Thoracic aorta (tissue), 2 donors: ENCODE data around the gene GAS2L3. TPM values are rescaled to one million over a fixed set of nuclear protein-coding genes. Genes with fewer than 3 reads are reported as not detected.
"Not testable (repeated sequence)": the region's sequence is repeated elsewhere in the genome, so short reads cannot be mapped to it uniquely, and the experiment has no call there.

Source experiments
- ATAC-seq: fragments of 150-250 bp; one replicate; pipeline ENCODE4 v1.8.0; 2017; ENCODE audit warnings: low read depth; ENCODE audit not compliant: insufficient number of reproducible peaks, low FRiP score
- DNase-seq: peaks from one replicate; pipeline ENCODE4 v3.0.0-alpha.2; 2020; ENCODE audit warnings: low spot score
- H3K27ac ChIP-seq, 2 donors: fragments of 200-600 bp; sonication (generic); 1 replicate in 1 of 2; 2 replicates in 1 of 2; pipeline ENCODE4 v1.5.1; 2016; ENCODE audit warnings: mild to moderate bottlenecking in 2 of 2, moderate library complexity in 2 of 2
- H3K27me3 ChIP-seq: fragments of 200-600 bp; sonication (generic); replicated peaks from 2 replicates; pipeline ENCODE4 v1.6.0; 2016; ENCODE audit warnings: mild to moderate bottlenecking; ENCODE audit not compliant: insufficient read depth
- H3K36me3 ChIP-seq: fragments of 200-600 bp; sonication (generic); one replicate; pipeline ENCODE4 v1.5.1; 2016
- H3K4me1 ChIP-seq, 2 donors: fragments of 200-600 bp; sonication (generic); 1 replicate in 1 of 2; 2 replicates in 1 of 2; pipeline versions ENCODE4 v1.5.1 to v1.6.0; 2016; ENCODE audit warnings: low read depth in 2 of 2, mild to moderate bottlenecking in 1 of 2; ENCODE audit not compliant: control insufficient read depth in 1 of 2
- H3K4me3 ChIP-seq: fragments of 200-600 bp; sonication (generic); 2 replicates; pipeline ENCODE4 v1.5.1; 2016; ENCODE audit warnings: mild to moderate bottlenecking
- H3K9me3 ChIP-seq: fragments of 200-600 bp; sonication (generic); 2 replicates; pipeline ENCODE4 v1.5.1; 2016
- CTCF ChIP-seq: fragments of 200-600 bp; sonication (generic); IDR thresholded peaks from one replicate; pipeline ENCODE4 v1.5.1; 2019; ENCODE audit warnings: antibody characterized with exemption
- total RNA-seq, 2 donors: library from RNA; depleted of rRNA; stranded (reverse); fragments of >200 nt; gene quantifications; one replicate each; pipeline versions ENCODE4 v1.1.0 to v1.2.3, GENCODE V29; 2016

The GAS2L3 gene
- total RNA-seq, 2 donors from 2014 or later = 9.3 to 12.8 TPM

- no peak for TF ChIP-seq CTCF
- DNase-seq (no peak), ATAC-seq (no peak)
- Histone ChIP-seq H3K27me3 (no peaks in the 10 kb centered on the region), H3K4me1 (no peaks in the 10 kb centered on the region), H3K36me3 (no peaks in the 10 kb centered on the region), H3K9me3 (no peaks in the 10 kb centered on the region), H3K27ac (no peak overlapping the region), H3K4me3 (no peak overlapping the region)
Observed at GRCh38 chr12:100624571-100624970, 51.1 kb downstream of the GAS2L3 start.

GRCh38 chr12:100632445-100632892 is 59.0 kb downstream of the GAS2L3 start:
- Histone ChIP-seq H3K9me3 (no peaks in the 10 kb centered on the region), H3K27me3 (no peaks in the 10 kb centered on the region), H3K27ac (no peak overlapping the region), H3K36me3 (no peaks in the 10 kb centered on the region), H3K4me1 (no peaks in the 10 kb centered on the region), H3K4me3 (no peak overlapping the region)
- no peak for DNase-seq
- TF ChIP-seq CTCF = no peak
- no peak for ATAC-seq

GRCh38 chr12:100633082-100633785 is 59.8 kb downstream of the GAS2L3 start:
- not testable (repeated sequence) for H3K4me3 ChIP-seq, ATAC-seq, H3K27ac ChIP-seq, H3K27me3 ChIP-seq, H3K4me1 ChIP-seq, H3K36me3 ChIP-seq, DNase-seq, H3K9me3 ChIP-seq

GRCh38 chr12:100643246-100643645 is 69.8 kb downstream of the GAS2L3 start:
- Histone ChIP-seq H3K36me3 (no peaks in the 10 kb centered on the region), H3K9me3 (no peaks in the 10 kb centered on the region), H3K27me3 (no peaks in the 10 kb centered on the region), H3K4me1 (no peaks in the 10 kb centered on the region), H3K4me3 (no peak overlapping the region), H3K27ac (no peak overlapping the region)
- ATAC-seq (no peak), DNase-seq (no peak)
- no peak for TF ChIP-seq CTCF

- Histone ChIP-seq H3K4me1 (no peaks in the 10 kb centered on the region), H3K27ac (no peak overlapping the region), H3K27me3 (no peaks in the 10 kb centered on the region), H3K9me3 (no peaks in the 10 kb centered on the region), H3K4me3 (no peak overlapping the region), H3K36me3 (no peaks in the 10 kb centered on the region)
- no peak for DNase-seq
- no peak for TF ChIP-seq CTCF
- ATAC-seq = no peak
Observed at GRCh38 chr12:100646896-100647295, 73.4 kb downstream of the GAS2L3 start.

- no peaks in the 10 kb centered on the region for H3K27me3 ChIP-seq
- no peak for TF ChIP-seq CTCF
- no peak overlapping the region for H3K27ac ChIP-seq
- no peak overlapping the region for H3K4me3 ChIP-seq
- H3K9me3 ChIP-seq = no peaks in the 10 kb centered on the region
- DNase-seq (no peak), ATAC-seq (no peak)
- H3K36me3 ChIP-seq = no peaks in the 10 kb centered on the region
- H3K4me1 ChIP-seq = no peaks in the 10 kb centered on the region
Observed at GRCh38 chr12:100651108-100651507, 77.6 kb downstream of the GAS2L3 start.
